GF-D8 (cell line): ENCODE results near the gene KBTBD13.
"Not testable (repeated sequence)": the region's sequence is repeated elsewhere in the genome, so short reads cannot be mapped to it uniquely, and the experiment has no call there.

Source experiments
- DNase-seq: peaks from one replicate; lab custom pipeline; 2025; lab: John Stamatoyannopoulos, UW

Gene KBTBD13

DNA sequence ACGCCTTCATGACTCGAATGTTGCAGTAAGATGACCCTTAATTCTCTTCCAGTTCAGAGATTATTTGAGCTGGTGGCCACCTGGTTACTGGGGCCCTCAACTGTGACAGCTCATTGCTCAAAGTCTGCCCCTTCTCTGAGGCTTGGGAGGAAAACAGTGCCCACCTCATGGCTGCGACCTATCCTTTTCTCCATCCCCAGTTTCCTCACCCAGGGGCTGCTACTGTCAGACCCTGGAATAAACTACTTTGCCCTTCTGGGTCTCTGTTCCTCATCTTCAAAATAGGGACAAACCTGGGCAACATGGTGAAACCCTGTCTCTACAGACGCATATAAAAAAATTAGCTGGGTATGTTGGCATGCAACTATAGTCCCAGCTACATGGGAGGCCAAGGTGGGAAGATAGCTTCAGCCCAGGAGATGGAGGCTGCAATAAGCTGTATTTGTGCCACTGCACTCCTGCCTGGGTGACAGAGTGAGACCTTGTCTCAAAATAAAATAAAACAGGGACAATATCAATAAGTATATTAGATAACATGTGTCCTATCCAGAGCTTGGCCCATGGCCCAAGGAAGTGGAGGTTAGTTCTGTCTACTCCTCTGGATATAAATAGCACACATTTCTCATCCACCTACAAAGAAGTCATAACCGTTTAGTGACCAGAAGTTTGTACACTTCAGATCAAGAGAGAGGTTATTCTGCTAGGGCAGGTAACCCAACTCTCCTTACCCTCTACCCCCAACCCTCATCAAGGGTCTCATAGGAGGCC lies 6.6 kb upstream of the KBTBD13 start:
- DNase-seq: no peak

DNA sequence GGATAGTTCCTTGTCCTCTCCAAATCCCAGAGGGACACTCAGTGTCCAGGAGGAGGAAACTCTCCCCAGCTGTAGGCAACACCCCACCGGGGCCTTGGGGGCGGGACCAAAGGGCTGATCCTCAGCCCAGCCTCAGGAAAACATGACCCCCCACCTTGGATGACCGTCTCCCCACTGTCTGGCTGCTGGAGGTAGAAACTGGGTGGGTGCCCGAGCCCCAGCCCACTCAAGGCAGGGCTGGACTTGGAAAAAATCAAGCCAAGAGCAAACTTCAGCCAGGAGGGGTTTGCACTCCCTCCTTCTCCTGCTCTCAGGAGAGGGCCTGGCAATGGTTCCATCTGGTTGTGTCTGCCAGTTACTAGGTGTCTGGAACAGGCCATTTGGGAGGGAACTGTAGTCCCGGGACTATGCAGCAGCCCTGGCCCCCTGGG lies 5.2 kb upstream of the KBTBD13 start:
- no peak for DNase-seq

DNA sequence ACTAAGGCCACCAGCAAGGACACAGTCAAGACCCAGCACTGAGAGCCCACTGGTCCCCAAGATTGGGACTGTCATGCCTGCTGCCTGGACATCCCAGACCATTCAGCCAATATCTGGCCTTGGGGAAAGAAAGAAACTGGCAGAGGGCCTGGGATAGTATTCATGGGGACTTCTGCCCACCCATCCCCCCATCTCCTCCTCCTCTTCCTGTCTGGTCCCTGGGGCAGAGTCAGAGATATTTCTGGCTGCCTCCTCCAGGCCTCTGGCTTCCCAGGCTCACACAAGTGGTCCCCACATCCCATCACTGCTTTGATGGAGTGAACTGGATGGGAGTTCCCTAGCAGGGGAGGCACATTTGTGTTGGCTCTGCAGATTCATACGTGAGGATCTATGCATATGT lies 4.5 kb upstream of the KBTBD13 start:
- no peak for DNase-seq

DNA sequence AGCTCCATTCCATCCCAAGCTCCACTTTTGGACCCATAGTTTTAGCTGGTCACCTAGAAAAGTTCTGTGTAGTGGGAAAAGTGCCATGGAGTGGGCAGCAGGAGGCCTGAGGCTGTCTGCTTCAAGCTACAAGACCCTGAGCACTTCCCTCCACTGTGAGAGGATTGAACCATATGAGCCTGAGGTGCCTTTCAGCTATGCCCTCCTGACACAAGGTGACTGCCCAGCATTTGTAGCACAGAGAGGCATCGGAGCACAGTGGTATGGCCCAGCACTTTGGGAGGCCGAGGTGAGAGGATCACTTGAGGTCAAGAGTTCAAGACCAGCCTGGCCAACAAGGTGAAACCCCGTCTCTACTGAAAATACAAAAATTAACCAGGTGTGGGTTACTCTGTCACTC lies 3.9 kb upstream of the KBTBD13 start:
- no peak for DNase-seq

DNA sequence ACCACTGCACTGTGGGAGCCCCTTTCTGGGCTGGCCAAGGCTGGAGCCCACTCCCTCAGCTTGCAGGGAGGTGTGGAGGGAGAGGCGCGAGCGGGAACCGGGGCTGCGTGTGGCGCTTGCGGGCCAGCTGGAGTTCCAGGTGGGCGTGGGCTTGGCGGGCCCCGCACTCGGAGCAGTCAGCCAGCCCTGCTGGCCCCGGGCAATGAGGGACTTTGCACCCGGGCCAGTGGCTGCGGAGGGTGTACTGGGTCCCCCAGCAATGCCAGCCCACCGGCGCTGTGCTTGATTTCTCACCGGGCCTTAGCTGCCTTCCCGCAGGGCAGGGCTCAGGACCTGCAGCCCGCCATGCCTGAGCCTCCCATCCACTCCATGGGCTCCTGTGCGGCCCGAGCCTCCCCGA lies 1.6 kb upstream of the KBTBD13 start:
- not testable (repeated sequence) for DNase-seq

DNA sequence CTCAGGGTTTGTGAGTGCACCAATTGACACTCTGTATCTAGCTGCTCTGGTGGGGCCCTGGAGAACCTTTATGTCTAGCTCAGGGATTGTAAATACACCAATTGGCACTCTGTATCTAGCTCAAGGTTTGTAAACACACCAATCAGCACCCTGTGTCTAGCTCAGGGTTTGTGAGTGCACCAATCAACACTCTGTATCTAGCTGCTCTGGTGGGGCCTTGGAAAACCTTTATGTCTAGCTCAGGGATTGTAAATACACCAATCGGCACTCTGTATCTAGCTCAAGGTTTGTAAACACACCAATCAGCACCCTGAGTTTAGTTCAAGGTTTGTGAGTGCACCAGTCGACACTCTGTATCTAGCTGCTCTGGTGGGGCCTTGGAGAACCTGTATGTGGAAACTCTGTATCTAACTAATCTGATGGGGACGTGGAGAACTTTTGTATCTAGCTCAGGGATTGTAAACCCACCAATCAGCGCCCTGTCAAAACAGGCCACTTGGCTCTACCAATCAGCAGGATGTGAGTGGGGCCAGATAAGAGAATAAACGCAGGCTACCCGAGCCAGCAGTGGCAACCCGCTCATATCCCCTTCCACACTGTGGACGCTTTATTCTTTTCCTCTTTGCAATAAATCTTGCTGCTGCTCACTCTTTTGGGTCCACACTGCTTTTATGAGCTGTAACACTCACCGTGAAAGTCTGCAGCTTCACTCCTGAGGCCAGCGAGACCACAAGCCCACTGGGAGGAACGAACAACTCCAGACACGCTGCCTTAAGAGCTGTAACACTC lies 745 bp upstream of the KBTBD13 start:
- DNase-seq: not testable (repeated sequence)

DNA sequence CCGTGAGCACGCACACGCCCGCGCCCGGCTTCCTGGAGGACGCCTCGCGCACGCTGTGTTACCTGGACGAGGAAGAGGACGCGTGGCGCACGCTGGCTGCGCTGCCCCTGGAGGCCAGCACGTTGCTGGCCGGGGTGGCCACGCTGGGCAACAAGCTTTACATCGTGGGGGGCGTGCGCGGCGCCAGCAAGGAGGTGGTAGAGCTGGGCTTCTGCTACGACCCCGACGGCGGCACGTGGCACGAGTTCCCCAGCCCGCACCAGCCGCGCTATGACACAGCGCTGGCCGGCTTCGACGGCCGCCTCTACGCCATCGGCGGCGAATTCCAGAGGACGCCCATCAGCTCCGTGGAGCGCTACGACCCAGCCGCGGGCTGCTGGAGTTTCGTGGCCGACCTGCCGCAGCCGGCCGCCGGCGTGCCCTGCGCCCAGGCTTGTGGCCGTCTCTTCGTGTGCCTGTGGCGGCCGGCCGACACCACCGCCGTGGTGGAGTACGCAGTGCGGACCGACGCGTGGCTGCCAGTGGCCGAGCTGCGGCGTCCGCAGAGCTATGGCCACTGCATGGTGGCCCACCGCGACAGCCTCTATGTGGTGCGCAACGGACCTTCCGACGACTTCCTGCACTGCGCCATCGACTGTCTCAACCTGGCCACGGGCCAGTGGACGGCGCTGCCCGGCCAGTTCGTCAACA lies 890 bp downstream of the KBTBD13 start:
- DNase-seq: no peak

DNA sequence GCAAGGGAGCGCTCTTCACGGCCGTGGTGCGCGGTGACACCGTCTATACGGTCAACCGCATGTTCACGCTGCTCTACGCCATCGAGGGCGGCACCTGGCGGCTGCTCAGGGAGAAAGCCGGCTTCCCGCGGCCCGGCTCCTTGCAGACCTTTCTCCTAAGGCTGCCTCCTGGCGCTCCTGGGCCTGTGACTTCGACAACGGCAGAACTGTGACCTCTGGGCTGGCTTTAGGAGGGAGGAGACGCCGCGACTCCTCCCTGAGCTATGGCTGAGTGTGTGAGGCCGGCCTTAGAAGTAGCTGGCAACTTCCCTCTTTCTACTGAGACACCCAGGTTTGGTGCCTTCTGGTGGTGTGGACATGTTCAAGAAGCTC lies 1.4 kb downstream of the KBTBD13 start:
- DNase-seq: no peak

DNA sequence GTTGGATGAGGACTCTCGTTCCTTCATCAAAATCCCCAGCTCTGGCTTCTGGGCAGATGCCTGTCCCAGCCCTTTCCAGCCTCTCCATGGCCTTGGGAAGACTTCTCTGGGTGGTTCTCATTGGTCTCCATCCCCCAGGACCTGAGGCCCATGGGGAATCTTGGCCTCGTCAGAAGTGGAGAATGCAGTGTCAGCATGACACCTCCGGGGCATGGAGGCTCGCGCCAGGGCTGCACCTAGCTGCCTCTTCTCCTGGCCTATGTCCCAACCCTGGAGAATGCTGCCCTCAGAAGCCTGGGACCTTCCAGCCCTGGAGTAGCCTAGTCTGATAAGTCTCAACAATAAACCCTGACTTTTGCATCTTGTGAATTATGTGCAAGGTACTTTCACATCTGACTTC lies 3.0 kb downstream of the KBTBD13 start:
- no peak for DNase-seq

DNA sequence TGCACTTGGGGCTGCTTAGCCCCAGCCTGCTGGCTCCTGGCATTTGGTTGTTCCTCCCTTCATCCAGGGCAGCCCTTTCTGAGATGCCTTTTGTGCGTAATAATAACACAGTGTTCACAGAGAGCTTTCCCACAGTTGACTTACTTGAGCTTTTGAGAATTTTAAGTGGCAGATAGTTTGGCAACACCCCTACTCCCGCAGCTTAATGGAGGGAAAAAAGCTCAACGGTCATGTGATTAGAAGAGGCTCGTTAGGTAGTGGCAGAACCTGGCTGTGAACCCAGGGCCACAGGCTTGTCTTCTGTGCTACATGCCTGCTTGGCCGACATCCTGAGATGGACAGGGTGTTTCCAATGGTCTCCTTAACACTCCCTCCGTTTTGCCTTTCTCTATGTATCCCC lies 4.7 kb downstream of the KBTBD13 start:
- DNase-seq: no peak

DNA sequence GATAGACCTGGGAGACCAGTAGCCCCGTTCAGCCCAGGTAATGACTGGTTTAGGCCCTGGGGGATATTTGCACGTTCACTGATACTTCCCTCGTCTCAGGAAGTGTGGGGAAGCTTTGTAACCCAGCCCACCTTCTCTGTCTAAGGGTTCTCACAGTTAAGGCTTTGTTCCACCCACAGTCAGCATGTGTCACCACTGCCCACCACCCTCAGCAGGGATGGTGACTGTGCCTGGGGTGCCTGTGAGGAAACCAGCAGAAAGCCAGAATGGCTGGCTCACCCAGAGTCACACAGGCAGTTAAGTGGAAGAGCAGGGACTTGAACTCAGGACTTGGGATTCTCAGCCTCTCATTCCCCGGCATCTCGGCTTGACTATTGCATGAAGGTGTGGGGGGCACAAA lies 5.2 kb downstream of the KBTBD13 start:
- no peak for DNase-seq

DNA sequence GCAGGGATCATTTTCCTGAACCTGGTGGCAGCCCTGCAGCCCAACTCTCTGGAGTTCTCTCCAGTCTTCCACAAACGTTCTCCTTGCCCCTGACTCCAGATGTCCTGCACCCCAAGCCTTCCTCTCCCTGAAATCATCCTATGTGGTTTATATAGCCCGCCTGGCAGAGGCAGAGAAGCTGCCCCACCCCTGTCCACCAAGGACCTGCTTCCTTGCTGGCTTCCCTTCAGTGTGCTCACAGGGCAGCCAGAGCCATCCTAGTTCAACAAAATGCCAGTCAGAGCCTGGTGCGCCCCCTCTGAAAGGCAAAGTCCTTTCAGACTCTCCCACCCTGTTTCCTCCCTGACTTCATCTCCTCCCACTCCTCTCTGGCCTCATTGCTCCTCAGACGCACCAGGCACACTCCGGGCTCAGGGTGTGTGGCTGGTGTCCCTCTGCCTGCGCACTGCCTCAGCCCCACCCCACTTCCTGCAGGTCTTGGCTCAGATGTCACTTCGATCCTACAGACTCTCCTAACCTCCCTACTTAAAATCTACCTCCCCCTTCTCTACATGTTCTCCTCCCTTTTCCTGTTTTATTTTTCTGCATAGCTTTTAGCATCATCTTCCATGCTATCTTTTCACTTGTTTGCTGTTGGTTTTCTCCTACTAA lies 5.9 kb downstream of the KBTBD13 start:
- DNase-seq: no peak

DNA sequence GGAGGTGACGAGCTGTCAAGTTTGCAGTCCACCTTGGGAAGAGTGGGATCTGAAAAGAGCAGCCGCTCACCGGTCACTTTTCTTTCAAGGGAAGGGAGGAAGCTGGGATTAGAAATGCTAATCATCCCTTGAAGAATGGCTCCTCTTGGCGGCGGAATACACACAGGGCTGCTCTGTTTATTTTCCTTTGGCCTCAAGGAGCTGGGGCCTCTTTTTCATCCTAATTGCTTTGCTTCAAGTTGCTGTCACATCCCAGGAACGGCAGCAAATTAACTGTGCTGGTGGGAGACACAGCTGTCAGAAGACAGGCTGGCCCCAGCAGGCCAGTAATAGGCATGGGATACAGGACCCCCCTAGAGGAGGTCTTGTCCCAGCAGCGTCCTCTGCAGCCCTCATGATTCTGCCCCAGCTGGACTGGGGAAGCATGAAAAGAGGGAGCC lies 6.7 kb downstream of the KBTBD13 start:
- no peak for DNase-seq

DNA sequence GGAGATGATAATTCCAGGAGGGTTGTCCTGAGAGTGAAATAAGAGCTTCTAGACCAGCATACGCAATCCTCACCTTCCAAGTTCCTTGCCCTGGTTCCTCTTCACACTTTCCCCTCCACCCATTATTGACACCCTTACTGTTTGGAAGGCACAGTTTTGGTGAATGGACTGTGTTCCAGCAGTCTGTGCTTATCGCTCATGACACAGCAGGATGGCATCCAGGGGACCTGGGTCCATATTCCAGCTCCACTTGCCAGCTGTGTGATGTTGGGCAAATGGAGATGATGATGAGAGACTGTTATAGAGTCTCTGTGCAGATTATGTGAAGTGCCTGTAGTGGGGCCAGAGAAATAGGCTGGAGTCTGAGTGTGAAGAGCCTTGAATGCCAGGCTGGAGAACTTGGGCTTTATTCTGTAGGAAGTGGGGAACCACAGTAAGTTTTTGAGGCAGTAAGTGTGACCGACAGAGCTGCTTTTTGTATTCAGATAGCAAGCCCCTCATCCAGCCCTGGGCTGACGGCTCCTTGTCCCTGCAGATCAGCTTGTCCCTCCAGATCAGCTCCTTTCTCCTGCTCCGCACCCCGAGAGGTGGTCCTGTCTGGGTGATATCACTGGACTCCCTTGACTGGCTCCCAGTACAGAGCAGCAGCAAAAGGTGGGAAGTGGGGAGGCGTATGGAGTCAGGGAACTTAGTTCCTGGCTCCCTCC lies 8.1 kb downstream of the KBTBD13 start:
- no peak for DNase-seq

DNA sequence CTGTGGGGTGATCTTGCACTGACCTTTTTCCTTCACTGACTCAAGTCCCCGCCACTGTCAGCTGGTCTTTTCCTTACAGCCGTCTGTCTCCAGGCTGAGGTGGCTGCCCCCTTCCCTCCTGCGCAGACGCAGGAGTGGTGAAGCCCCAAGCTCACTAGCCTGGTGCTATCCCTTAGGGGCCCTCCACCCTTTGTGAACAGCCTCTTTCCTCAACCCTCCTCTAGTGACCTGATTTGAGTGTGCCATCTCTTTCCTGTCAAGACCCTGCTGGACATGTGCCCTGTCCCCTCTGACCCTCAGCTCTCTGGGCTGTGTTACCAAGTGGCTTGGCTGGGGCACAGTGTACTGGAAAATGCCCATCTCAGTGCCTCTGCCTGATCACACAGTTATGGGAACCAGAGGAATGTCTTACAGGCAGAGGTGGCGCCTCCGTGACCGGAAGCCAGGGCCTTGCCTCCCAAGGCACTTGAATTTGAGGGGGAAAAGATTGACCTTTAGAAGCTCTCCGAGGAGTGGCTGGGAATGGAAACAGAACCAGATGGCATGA lies 8.7 kb downstream of the KBTBD13 start:
- no peak for DNase-seq

DNA sequence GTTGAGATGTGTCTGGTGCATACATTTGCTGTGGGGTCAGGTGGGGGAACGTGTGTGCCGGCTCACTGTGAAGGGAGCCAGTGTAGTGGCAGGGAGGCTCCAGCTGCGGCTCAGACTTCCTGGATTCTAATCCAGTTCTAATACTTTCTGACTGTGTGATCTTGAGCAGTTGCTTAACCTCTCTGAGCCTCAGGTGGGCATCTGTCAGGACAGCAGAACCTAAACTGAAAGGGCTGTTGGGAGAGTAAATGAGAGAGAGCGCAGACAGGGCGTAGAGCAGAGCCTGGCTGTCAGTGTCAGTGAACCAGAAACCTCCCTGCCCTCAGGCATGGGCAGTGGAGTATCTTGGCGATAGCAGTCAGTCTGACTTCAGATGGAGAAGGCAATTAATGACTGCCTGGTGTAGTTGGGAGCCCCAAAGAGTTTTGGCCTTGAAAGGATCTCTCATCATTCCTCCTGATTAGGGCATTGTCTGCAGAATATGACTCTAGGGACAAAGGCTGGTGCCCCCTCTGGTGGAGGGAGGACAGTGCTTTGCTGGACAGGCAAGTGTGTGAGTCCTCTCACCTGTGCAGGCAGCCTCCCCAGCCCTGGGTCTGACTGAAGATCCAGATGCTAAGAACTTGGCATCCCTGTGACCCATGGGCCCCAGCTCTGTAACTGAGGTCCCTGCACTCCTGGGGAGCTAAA lies 9.6 kb downstream of the KBTBD13 start:
- DNase-seq: no peak

DNA sequence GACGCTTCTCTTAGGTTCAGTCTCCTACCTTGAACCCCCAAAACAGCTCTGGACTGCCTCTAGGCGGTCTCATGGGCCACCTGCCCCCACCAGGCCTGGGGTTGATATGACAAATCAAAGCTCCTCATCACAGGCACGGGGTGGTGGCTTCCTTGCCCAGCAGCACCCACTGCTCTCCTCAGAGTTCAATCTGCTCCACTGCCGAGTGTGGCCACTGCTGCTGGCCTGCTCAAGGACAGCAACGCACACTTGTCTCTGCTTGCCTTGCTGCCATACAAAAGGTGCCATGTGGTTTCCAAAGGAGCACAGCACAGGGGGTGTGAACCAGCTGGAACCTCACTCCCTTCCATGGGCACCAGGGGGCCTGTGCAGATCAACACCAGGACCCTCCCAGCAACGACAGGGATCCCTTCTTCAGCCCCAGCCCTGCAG lies 10.2 kb downstream of the KBTBD13 start:
- no peak for DNase-seq

DNA sequence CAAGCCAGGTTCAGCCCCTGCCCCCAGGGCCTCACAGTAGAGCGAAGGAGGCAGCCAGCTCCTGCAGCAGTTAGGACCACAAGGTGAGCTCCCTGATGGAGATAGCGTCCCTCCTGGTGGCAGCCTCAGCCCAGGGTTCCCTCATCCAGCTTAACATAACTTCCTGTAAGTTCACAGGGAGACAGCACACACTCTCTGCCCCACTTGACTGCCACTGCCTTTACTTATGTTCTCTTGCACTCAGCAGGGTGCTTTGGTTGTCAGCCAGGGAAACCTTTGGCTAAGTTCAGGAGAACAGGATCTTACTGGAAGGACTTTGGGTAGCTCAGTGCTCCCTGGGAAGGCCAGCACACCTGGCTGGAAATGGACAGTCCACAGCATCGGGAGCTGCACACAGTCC lies 10.9 kb downstream of the KBTBD13 start:
- no peak for DNase-seq

DNA sequence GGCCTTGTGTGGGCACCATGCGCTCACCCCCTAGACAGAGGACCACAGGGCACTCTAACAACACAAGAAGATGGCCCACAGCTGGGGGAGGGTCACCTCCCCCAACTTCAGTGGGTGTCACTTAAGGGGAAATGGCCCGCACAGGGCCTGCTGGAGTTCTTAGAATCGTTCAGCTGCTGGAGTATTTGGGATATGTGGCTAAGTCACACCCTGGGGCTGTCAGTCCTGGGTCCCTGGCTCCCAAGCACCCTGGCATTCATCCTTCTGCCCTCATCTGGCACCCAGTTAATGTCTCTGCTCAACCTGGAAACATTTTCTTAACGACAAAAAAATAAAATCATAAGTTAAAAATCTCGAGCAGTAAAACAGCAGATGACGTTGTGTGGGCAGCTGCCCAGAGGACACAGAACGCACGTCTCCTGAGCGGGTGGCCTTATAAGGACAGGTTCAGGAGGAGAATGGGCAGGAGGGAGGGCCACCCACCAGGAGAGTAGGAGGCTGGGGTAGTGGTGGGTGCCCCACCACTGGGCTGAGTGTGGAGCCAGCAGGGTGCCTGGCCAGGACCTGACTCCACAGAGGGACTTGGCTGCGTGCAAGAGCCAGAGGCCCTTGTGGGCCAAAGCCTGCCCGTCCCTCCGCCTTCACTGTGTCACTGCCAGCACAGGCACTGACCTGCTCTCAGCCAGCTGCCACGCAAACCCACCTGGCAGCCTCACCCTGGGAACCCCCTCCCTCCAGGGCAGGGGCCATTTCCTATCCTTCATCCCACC lies 11.5 kb downstream of the KBTBD13 start:
- DNase-seq: no peak

DNA sequence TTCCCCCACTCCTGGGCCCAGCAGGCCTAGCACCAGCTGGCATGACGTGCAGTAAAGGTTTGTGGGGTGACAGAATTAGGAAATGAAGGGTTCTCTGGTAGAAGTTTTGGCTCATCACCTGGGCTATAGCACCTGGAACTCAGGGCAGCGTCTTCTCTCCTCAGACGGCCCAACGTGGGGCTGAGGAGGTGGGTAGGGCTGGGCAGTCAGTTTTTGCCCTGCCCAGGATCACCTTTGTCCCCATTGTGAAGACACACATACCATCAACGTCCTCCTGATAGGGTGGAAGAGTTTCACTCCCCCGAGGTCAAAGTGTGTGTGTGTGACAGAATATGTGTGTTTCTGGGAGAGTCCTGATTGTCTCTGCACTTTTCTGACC lies 12.1 kb downstream of the KBTBD13 start:
- no peak for DNase-seq
